ENCODE results near the gene SLC25A23. TPM values are rescaled to one million over a fixed set of nuclear protein-coding genes. Genes with fewer than 3 reads are reported as not detected.
"Not testable (repeated sequence)": the region's sequence is repeated elsewhere in the genome, so short reads cannot be mapped to it uniquely, and the experiment has no call there.

Gene SLC25A23
- total RNA-seq, 2 experiments from 2014 or later = 14.2 to 15.3 TPM

DNA sequence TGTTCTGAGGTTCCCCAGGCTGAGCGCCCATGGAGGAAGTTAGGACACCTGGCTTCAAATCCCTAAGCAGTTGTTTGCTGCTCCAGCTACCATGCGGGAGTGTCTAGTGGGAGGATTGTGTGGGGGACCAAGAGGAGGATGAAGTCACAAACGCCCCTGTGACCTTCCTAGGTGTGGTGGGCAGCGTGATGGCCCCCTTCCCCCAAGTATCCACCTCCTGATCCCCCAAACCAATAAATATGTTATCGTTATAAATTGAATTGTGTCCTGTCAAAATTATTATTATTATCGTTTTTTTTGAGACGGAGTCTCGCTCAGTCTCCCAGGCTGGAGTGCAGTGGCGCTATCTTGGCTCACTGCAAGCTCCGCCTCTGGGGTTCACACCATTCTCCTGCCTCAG is 25.9 kb downstream of the SLC25A23 start, which contains the start of gene SLC25A41:
SLC25A41 (minus strand) TSS at position 101 of the 400 bp plus-strand sequence; CDS start at position 31, 70 bp downstream.
- POLR2A ChIA-PET = no interaction called here
- CTCF ChIA-PET = no interaction called here

DNA sequence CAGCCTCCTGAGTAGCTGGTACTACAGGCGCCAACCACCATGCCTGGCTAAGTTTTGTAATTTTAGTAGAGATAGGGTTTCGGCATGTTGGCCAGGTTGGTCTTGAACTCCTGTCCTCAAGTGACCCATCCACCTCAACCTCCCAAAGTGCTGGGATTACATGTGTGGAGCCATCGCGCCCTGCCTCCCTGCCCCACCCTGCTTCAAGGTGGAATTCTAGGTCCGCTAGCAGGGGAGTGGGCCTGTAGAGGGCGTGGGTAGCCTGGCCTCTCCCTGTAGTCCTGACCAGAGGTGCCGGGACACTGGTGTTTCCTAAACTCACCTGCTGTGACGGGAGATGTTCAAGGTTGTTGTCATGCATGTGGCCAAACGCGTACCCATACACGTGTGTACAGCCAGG is 26.4 kb downstream of the SLC25A23 start:
- CTCF ChIA-PET = no interaction called here
- POLR2A ChIA-PET = no interaction called here

DNA sequence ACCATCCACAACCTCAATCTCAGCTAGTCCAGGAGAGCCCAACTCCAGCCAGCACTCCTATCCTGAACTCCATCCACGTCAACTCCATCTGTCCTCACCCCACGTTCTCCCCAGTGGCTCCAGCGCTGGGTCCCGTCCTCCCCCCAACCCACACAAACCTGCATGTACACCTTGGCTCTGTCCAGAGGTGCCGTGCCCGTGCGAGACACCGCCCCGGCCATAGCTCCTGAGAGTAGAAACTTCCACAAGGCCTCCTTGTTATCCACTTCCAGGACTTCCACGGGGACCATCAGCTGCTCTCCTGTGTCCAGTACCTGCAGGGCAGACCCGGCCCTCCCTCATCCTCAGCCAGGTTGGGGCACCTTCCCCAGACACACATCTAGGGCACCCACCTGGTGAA is 27.7 kb downstream of the SLC25A23 start:
- POLR2A ChIA-PET = no interaction called here

DNA sequence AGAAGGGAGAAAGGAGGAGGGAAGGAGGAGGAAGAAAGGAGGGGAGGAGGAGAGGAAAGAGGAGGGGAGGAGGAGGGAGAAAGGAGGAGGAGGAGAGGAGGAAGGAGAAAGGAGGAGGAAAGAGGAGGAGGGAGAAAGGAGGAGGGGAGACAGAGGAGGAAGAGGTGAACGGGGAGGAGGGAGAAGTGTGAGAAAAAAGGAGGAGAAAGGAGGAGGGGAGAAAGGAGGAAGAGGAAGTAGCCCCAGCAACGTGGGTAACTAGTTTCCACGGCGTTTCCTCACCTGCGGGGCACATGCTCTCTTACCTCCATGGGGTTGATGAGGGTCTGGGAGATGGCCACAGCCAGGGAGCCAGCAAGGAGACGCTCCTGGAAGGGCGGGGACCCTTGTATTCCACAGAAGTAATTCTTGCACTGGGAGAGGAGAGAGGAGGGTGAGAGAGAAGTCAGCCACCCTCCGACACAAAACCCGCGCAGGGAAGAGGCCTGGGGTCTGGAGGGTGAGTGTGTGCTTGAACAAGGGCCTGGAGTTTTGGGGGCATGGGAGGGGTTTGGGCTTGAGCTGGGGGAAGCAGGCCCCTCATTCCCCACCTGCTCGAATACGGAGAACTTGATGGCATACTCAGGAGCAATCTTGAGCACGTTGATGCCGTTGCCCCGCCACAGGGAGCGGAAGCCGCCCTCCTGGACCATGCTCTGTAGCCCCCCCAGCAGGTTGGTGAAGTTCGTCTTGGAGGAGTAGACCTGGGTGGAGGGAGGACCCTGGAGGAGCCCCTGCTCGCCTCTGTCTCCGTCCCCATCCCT is 30.0 kb downstream of the SLC25A23 start:
- CTCF ChIA-PET = interaction anchor here (0.6 kb wide), 1 partner anchor 1252 kb away, joined by 3 read pairs; no protein-coding TSS in a partner anchor
- POLR2A ChIA-PET = no interaction called here

More for the DNA sequence above, 27.7 kb downstream of the SLC25A23 start:
- CTCF ChIA-PET = interaction anchor here (0.6 to 1.4 kb wide), 2 partner anchors 18 to 106 kb away, joined by 3 read pairs; no protein-coding TSS in a partner anchor

DNA sequence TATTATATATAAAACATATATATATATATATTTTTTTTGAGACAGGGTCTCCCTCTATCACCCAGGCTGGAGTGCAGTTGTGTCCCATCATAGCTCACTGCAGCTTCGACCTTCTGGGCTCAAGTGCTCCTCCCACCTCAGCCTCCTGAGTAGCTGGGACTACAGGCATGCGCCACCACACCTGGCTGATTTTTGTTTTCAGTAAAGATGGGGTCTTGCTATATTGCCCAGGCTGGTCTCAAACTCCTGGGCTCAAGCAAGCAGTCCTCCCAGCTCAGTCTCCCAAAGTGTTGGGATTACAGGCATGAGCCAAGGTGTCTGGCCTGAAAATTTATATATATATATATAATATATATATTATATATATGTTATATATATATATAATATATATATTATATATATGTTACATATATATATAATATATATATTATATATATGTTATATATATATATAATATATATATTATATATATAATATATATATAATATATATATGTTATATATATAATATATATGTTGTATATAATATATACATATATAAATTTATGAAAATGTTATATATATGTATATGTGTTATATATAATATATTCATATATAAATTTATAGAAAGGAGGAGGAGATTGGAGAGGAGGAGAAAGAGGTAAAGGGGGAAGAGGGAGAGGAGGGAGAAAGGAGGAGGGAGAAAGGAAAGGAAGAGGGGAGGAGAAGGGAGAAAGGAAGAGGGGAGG is 30.7 kb downstream of the SLC25A23 start:
- CTCF ChIA-PET = interaction anchor here (0.7 kb wide), 1 partner anchor 14 kb away, joined by 3 read pairs; no protein-coding TSS in a partner anchor

DNA sequence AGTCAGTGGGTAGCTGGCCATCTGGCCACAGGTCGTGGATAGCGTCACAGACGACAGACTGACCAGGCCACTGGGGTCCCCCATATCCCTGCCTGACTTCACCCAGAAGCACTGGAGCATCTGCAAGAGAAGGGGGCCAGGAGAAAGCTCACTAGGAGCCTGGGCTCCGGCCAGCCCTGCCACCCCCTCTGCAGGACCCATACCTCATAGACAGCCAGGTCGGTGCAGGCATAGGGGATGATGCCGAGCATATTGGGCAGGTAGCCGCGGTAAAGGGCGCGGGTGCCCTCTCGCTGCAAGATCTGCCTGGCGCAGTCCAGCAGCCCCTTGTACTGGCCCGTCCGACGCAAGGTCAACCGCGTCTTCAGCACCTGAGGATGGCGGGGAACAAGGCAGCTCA is 32.5 kb downstream of the SLC25A23 start:
- ChIA-PET CTCF (no interaction called here), POLR2A (no interaction called here)

More for the DNA sequence above, 30.7 kb downstream of the SLC25A23 start:
- POLR2A ChIA-PET = not testable (repeated sequence)

DNA sequence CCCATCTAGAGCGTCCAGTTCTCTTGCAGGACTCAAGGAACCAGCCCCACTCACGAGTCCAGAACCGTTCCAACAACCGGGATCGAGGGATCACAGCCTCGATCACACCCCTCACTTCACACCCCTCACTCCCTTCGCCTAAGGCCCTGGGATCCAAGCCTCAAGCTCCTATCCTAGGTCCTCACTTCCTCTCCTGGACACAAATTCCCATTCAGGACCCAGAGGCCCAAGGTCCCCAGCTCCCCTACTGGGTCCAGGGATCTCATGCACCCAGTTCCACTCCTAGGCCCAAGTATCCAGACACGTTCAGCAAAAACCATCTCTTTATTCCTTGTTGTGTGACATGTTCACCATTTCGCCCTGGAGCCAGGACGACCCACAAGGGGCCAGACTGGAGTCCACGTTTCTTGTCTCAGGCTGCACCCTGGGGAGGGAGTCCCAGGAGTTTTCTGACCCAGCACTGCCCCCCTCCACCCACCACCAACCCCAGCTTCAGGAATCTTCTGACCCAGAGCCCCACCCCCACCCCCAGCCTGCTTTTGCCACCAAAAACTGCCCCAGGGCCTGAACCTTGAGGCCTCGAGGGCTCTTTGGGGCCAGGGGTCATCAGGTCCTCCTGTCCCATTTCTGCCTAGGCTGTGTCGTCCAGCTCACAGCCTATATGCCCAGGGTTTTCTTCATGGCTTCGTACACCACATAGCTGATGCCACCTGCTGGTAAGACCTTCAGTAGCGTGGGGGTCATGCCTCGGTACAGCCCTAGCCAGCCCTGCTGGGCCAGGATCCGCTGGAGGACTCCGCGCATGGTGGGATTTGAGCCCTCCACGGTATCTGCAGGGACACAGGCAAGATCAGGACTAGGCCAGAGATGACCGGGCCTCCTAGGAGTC is 33.6 kb downstream of the SLC25A23 start:
- ChIA-PET POLR2A (interaction anchor here (1.6 to 2.2 kb wide), 2 partner anchors 33 to 56 kb away, joined by 4 to 10 read pairs; partner anchors contain the start of genes DENND1C and GTF2F1), CTCF (interaction anchor here (1.0 to 1.7 kb wide), 5 partner anchors 51 to 437 kb away, joined by 3 to 5 read pairs (median 4); partner anchors contain the start of gene DENND1C)

DNA sequence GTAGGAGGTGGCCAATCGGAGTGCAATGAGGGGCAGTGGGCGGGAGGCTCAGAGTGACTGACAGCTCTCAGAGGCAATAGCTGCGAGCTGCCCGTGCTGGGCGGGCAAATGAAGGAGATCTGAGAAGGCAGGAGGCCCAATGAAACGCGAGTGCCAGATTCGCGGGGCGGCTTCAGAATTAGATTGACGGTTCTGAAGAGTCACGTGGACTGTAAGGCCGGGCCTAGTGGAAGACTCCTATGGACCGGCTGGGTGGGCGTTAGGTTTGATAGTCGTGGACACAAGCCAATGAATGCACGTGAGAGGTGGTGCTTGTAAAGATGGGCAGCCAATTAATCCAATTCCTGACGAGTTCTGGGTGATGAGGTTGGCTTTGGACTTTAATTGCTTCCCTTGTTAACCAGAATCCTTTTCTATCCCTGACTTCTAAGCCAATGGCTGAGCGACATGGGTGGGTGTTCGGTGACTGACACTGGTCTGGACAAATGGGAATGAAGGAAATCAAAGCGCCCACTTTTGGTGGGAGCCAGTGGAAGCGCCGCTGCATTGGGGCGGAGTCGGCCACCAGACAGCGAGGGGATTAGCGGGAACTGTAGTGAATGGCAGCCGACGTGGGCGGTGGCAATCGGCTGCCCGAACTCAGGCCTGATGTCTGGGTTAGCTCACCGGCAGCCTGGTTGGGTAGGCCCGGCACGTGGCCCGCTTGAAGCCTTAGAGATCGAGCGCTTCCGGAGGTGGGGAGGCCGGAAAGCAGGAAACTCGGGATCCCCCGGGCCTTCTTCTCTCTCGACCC is 34.5 kb downstream of the SLC25A23 start:
- ChIA-PET CTCF (interaction anchor here (1.3 to 1.7 kb wide), 4 partner anchors 51 to 438 kb away, joined by 3 to 5 read pairs (median 4); partner anchors contain the start of gene DENND1C), POLR2A (interaction anchor here (0.5 to 2.2 kb wide), 7 partner anchors 32 to 711 kb away, joined by 3 to 15 read pairs (median 4); partner anchors contain the start of genes ALKBH7, CLPP, DENND1C and GTF2F1)

DNA sequence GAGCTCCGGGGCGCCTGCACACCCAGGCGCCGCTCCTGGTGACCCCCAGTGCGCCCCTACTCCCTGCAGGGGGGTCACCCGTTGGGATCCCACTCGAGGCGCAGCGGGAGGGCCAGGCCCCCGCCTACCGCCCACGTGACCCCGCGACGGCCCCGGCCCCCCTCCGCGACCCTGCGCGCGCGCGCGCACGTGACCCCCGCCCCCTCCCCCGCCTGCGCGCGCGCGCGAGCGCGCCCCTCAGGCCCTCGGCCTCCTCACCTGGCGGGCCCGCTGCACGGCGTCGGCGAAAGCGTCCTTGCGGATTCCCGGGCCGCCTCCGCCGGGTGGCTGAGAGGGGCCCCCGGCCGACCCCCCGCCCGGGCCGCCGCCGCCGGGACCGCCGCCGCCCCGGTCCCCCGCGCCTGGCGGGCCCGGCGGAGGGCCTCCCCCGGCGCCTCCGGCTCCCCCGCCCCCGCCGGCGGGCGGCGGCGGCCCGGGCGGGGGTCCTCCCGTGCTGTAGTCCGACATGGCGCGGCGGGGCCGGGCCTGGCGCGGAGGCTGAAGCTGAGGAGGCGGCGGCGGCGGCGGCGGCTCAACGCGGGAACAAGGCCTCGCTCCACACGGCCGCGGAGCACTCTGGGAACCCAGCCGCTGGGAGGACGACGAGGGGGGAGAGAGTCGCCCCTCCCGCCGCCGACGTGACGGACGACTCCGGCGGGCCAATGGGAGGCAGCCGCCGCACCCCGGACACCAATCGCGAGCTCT is 35.2 kb downstream of the SLC25A23 start, which contains the start of gene KHSRP:
KHSRP (minus strand) TSS at position 617 of the 744 bp plus-strand sequence; CDS start at position 507, 110 bp downstream.
- ChIA-PET POLR2A (interaction anchor here (0.7 to 2.2 kb wide), 6 partner anchors 31 to 710 kb away, joined by 4 to 15 read pairs (median 6); partner anchors contain the start of genes ALKBH7, CLPP, DENND1C and GTF2F1), CTCF (interaction anchor here (1.2 to 1.6 kb wide), 4 partner anchors 52 to 76 kb away, joined by 3 to 5 read pairs (median 4); partner anchors contain the start of genes ALKBH7 and DENND1C)

DNA sequence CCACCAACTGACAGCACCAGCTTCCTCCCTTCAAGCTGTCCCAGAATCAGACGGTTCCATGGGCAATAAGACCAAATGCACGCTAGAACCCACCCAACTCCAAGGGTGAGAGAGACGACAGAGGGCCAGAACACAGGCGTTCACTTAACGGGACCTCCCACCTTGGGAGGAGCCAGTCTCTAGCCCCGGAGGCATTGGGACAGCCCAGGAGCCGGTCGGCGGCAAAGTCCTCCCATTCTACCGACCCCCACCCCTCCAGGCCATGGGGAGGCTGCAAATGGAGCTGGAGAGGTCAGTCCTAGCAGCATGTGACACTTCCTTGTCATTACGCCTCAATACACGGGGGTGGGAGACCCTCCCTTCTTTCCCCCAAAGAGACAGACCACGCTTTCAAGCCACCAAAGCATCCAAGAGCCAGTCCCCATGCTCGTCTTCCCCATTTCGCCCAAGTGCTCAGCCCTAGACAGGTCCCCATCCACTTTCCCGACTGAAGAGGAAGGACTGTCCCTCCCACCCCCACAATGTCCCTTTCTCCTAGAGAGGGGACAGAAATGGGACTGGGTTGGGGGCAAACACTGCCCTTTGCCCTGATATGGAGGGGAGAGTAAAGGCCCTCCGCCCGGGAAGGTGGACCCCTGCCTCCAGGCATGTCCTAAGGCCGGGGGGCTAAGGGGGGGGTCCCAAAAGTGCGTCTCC is 35.9 kb downstream of the SLC25A23 start:
- ChIA-PET CTCF (interaction anchor here (1.2 kb wide), 1 partner anchor 51 kb away, joined by 3 read pairs; the partner anchor contains the start of gene ALKBH7), POLR2A (no interaction called here)

DNA sequence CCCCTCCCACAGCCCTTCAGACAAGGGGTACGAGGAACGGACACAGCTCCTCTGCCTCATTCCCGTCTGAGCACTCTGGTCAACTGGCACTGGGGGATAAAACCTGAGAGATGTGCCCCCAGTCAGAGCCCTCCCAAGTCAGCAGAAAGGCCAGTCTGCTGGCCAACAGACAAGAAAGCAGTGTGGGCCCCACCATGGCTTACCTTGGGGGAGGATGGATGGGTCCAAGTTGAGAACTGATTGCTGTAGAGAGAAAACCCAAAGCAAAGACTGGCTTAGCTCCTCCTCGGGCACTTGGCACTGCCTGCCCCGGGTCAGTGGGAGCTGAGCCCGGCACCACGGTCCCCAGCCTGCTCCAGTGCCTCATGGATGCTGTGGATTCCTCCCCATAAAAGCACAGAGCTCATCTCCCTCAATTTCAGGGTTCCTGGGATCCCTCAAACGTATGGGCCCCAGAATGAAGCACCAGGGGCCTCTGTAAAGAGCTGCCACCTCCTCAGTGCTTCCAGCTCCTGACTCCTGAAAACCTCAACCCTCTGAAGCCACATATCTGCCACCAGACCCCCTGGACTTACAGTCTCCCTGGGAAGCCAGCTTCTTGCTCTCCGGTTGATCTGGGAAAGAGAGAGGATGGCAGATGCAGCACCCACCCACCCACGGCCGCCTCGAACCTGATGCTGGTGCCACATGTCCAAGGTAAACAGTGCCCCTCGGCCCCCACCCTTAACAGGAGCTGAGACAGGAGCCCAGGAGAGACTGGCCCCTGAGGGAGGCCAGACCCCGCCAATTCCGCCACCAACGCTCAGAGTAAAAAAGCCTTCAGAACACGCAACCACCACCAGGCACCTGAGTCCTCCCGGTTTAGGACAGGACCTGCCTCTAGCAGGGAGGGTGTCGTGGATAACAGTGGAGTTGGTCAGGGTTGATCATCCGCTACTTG is 38.2 kb downstream of the SLC25A23 start:
- POLR2A ChIA-PET = interaction anchor here (0.9 kb wide), 1 partner anchor 13 kb away, joined by 3 read pairs; no protein-coding TSS in a partner anchor
- CTCF ChIA-PET = no interaction called here

DNA sequence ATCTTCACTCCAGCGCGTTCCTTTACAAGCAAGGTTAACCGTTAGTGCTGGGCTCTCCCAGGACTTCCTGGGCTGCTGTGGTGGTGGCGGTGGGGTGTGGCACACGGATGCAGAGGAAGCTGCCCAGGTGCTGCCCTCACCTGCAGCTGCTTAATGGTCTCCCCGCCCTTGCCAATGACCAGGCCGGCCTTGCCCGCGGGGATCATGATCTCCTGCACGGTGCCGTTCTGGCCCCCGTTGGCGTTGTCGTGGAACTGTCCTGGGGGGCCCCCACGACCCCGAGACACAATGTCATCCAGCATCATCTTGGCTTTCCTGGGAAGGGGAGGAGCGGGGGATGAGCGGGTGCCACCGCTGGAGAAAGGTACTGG is 41.0 kb downstream of the SLC25A23 start:
- CTCF ChIA-PET = no interaction called here
- POLR2A ChIA-PET = no interaction called here

DNA sequence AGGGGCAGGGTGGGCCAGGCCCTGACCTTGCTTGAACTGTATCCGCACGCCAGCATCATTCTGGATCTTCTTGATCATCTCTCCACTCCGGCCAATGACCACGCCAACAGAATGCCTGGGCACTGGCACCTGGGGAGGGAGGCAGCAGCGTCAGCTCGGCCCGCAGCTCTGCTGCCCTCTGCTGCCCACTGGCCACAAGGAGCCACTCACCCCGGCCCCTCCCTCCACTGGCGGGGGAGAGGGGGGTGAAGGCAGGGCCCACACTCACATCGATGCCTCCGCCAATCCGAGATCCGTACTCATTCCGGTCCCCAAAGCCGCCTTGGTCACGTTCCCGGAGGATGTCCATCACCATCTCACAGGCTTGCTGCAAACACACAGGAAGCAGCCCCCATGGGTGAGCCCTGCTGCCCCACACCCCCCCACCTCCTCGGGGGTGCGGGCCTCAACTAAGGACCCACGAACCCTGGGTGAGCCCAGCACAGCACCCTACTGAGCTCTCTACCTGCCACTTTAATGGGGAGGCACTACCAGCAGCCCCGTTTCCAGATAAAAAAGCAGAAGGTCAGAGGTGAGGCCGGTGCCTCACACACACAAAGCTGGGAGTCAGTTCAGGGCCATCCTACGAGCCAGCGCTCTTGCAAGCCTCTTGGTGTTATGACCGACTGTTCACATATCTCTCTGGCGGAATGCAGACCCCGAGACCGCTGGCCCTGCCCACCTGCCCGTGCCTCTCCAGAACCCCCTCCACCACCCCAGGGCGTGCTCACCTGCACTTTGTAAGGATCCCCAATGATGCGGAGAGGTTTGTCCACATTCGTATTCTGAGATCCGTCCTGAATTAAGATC is 41.7 kb downstream of the SLC25A23 start:
- CTCF ChIA-PET = no interaction called here
- POLR2A ChIA-PET = no interaction called here

DNA sequence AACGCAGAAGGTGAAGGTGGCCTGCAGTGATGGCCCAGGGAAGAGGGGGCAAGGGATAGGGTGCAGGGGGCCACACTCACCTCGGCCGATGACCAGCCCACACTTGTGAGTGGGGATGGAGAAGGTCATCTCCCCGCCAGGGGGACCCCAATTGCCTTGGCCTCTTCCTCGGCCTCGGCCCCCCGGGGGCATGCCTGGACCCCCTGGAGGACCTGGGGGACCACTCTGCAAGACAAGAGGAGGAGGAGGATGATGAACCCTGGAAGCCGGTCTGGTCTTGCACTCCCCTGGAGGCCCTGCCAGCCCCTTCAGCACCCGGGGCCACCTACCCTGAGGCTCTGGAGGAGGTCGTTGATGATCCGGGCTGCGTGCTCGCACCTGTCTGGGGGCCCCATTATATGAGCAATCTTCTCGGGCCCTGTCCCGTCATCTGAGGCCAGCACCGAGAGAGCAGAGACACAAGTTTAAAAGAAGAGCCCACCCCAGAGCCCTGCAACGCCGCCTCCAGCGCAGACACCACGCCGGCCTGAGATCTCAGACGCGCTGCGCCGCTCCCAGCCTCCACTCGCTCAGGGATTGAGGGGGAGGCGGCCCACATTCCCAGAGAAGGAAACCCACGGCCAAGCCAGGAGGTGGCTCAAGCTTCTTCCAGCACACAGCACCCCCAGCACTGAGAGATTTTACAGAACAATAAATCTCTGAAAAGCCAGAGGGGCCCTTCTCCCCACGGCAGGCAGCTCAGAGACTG is 42.8 kb downstream of the SLC25A23 start:
- ChIA-PET CTCF (no interaction called here), POLR2A (interaction anchor here (0.6 kb wide), 1 partner anchor 87 kb away, joined by 3 read pairs; no protein-coding TSS in a partner anchor)
